ENCODE results near the gene PIGR.

The PIGR gene

GRCh38 chr1:206892351-206892984 is 53.8 kb downstream of the PIGR start:
- no peak for DNase-seq (ENCODE audit: low read depth in 1 of 2, low spot score in 1 of 2)

GRCh38 chr1:206891412-206891811 is 54.9 kb downstream of the PIGR start:
- DNase-seq (ENCODE audit: low read depth in 1 of 2, low spot score in 1 of 2) = no peak

- no peak for DNase-seq (ENCODE audit: low read depth in 1 of 2, low spot score in 1 of 2)
Observed at GRCh38 chr1:206890125-206891060, 55.9 kb downstream of the PIGR start.

- DNase-seq (ENCODE audit: low read depth in 1 of 2, low spot score in 1 of 2) = no peak
Observed at GRCh38 chr1:206887701-206888100, 58.6 kb downstream of the PIGR start.

- DNase-seq (ENCODE audit: low read depth in 1 of 2, low spot score in 1 of 2) = no peak
Observed at GRCh38 chr1:206886831-206887230, 59.4 kb downstream of the PIGR start.

- no peak for DNase-seq (ENCODE audit: low read depth in 1 of 2, low spot score in 1 of 2)
Observed at GRCh38 chr1:206885341-206886060, 60.8 kb downstream of the PIGR start.

GRCh38 chr1:206883876-206884275 is 62.4 kb downstream of the PIGR start:
- DNase-seq (ENCODE audit: low read depth in 1 of 2, low spot score in 1 of 2) = no peak

- DNase-seq (ENCODE audit: low read depth in 1 of 2, low spot score in 1 of 2) = no peak
Observed at GRCh38 chr1:206883160-206883559, 63.1 kb downstream of the PIGR start.

GRCh38 chr1:206882555-206882954 is 63.7 kb downstream of the PIGR start:
- DNase-seq (ENCODE audit: low read depth in 1 of 2, low spot score in 1 of 2) = no peak

- no peak for DNase-seq (ENCODE audit: low read depth in 1 of 2, low spot score in 1 of 2)
Observed at GRCh38 chr1:206880314-206880713, 66.0 kb downstream of the PIGR start.
